Activated CD4-positive, CD25-positive, alpha-beta regulatory T cell (primary cell): ENCODE measurements around the gene C1QTNF9.
"Not testable (repeated sequence)": the region's sequence is repeated elsewhere in the genome, so short reads cannot be mapped to it uniquely, and the experiment has no call there.

Experiments
- DNase-seq, 4 experiments: peaks; one replicate each; lab custom pipeline; 2025; lab: John Stamatoyannopoulos, UW

C1QTNF9 gene

GRCh38 chr13:24282256-24282655, 27.1 kb upstream of the C1QTNF9 start:
- DNase-seq, result no peak

- DNase-seq, result no peak
Observed at GRCh38 chr13:24284889-24285565, 24.4 kb upstream of the C1QTNF9 start.

GRCh38 chr13:24286624-24287023, 22.8 kb upstream of the C1QTNF9 start:
- no peak for DNase-seq

- DNase-seq, result no peak
Observed at GRCh38 chr13:24287748-24288287, 21.6 kb upstream of the C1QTNF9 start.

GRCh38 chr13:24288870-24289269, 20.5 kb upstream of the C1QTNF9 start:
- no peak for DNase-seq

- no peak for DNase-seq
Observed at GRCh38 chr13:24290280-24290932, 19.0 kb upstream of the C1QTNF9 start.

- no peak for DNase-seq
Observed at GRCh38 chr13:24292481-24292880, 16.9 kb upstream of the C1QTNF9 start.

- no peak for DNase-seq
Observed at GRCh38 chr13:24293746-24294145, 15.6 kb upstream of the C1QTNF9 start.

GRCh38 chr13:24299488-24300114, 9.8 kb upstream of the C1QTNF9 start:
- no peak for DNase-seq

- no peak for DNase-seq
Observed at GRCh38 chr13:24301434-24301833, 7.9 kb upstream of the C1QTNF9 start.

- no peak for DNase-seq
Observed at GRCh38 chr13:24301911-24302310, 7.5 kb upstream of the C1QTNF9 start.

GRCh38 chr13:24304620-24305019, 4.8 kb upstream of the C1QTNF9 start:
- DNase-seq, result no peak

- DNase-seq, result no peak
Observed at GRCh38 chr13:24306632-24307031, 2.7 kb upstream of the C1QTNF9 start.

GRCh38 chr13:24307211-24308067, 1.9 kb upstream of the C1QTNF9 start:
- no peak for DNase-seq

- no peak for DNase-seq
Observed at GRCh38 chr13:24308068-24308445, 1.3 kb upstream of the C1QTNF9 start.

GRCh38 chr13:24308488-24309020, 826 bp upstream of the C1QTNF9 start:
- no peak for DNase-seq

- no peak for DNase-seq
Observed at GRCh38 chr13:24313439-24313838, 4.1 kb downstream of the C1QTNF9 start.

- not testable (repeated sequence) for DNase-seq
Observed at GRCh38 chr13:24317835-24318234, 8.5 kb downstream of the C1QTNF9 start.

- DNase-seq, result not testable (repeated sequence)
Observed at GRCh38 chr13:24318878-24319277, 9.5 kb downstream of the C1QTNF9 start.

- not testable (repeated sequence) for DNase-seq
Observed at GRCh38 chr13:24319641-24320040, 10.3 kb downstream of the C1QTNF9 start.

- not testable (repeated sequence) for DNase-seq
Observed at GRCh38 chr13:24321416-24321815, 12.0 kb downstream of the C1QTNF9 start.

GRCh38 chr13:24322470-24322869, 13.1 kb downstream of the C1QTNF9 start:
- not testable (repeated sequence) for DNase-seq
